ENCODE data around the gene CLIC4.
A peak's percentile ranks its signal among the peaks of the same experiment; 100 is the strongest.
"Not testable (repeated sequence)": the region's sequence is repeated elsewhere in the genome, so short reads cannot be mapped to it uniquely, and the experiment has no call there.

Gene CLIC4

GRCh38 chr1:24720152-24720551, 25.1 kb upstream of the CLIC4 start:
- in situ Hi-C loops (cut with HindIII; ENCODE audit: low sequenced_read_pairs): no loop called here
- H3K4me3 ChIP-seq (ENCODE audit: low read depth, low read length): no peak overlapping the region
- DNase-seq (ENCODE audit: low read depth): no peak
- TF ChIP-seq, protein P1, sequence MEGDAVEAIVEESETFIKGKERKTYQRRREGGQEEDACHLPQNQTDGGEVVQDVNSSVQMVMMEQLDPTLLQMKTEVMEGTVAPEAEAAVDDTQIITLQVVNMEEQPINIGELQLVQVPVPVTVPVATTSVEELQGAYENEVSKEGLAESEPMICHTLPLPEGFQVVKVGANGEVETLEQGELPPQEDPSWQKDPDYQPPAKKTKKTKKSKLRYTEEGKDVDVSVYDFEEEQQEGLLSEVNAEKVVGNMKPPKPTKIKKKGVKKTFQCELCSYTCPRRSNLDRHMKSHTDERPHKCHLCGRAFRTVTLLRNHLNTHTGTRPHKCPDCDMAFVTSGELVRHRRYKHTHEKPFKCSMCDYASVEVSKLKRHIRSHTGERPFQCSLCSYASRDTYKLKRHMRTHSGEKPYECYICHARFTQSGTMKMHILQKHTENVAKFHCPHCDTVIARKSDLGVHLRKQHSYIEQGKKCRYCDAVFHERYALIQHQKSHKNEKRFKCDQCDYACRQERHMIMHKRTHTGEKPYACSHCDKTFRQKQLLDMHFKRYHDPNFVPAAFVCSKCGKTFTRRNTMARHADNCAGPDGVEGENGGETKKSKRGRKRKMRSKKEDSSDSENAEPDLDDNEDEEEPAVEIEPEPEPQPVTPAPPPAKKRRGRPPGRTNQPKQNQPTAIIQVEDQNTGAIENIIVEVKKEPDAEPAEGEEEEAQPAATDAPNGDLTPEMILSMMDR (IDR thresholded peaks at IDR 0.05; ENCODE audit: low read depth, low read length, missing control alignments): no peak

GRCh38 chr1:24721533-24721932, 23.7 kb upstream of the CLIC4 start:
- TF ChIP-seq, protein P1 (IDR thresholded peaks at IDR 0.05; ENCODE audit: low read depth, low read length, missing control alignments): no peak
- no peak overlapping the region for H3K4me3 ChIP-seq (ENCODE audit: low read depth, low read length)
- in situ Hi-C loops (cut with HindIII; ENCODE audit: low sequenced_read_pairs): no loop called here
- no peak for DNase-seq (ENCODE audit: low read depth)

GRCh38 chr1:24722073-24723035, 22.9 kb upstream of the CLIC4 start:
- H3K4me3 ChIP-seq (ENCODE audit: low read depth, low read length); in situ Hi-C loops (cut with HindIII; ENCODE audit: low sequenced_read_pairs); DNase-seq (ENCODE audit: low read depth): not testable (repeated sequence)

DNA sequence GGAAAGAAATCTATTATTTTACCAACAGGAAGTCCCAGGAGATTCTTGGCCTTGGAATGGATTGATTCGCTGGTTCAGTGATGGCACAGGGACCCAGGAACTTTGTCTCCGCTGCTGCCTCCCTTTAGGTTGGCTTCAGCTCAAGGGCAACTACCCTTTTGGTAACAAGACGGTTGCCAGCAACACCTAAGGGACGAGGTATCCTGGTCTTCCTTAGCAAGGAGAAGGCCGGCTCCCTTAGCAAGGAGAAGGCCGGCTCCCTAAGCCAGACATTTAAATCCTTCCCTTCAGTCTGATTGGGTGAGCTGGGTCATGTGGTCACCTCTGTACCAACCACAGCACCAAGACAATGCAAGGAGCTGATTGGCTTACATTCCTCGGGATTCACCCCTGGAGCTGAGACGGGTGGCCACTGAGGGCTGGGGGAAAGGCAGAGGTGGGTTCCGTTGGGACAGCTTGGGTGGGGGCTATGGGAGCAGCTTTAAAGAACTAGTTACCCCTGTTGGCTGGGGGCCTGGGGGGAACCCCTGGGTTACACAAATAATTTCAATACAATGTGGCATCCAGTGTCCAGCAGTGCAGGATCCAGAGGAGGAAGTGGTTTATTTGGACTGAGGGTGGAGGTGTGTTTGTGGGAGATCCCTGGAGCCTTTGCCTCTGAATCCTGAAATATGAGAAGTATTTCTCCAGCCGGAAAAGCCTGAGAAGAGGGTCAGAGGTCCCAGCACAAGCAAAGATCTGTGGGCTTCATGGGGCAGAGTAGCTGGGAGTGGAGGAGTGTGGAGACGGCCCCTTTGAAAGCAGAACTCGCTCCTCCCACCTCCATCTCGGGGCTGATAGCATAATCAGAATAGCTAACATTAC, 20.7 kb upstream of the CLIC4 start:
- TF ChIP-seq, protein P1 (IDR thresholded peaks at IDR 0.05; ENCODE audit: low read depth, low read length, missing control alignments): no peak
- no peak overlapping the region for H3K4me3 ChIP-seq (ENCODE audit: low read depth, low read length)
- in situ Hi-C loops (cut with HindIII; ENCODE audit: low sequenced_read_pairs): no loop called here
- peak; percentile 59 for DNase-seq (ENCODE audit: low read depth)

- in situ Hi-C loops (cut with HindIII; ENCODE audit: low sequenced_read_pairs): no loop called here
Observed at GRCh38 chr1:24725209-24725651, 20.0 kb upstream of the CLIC4 start.

DNA sequence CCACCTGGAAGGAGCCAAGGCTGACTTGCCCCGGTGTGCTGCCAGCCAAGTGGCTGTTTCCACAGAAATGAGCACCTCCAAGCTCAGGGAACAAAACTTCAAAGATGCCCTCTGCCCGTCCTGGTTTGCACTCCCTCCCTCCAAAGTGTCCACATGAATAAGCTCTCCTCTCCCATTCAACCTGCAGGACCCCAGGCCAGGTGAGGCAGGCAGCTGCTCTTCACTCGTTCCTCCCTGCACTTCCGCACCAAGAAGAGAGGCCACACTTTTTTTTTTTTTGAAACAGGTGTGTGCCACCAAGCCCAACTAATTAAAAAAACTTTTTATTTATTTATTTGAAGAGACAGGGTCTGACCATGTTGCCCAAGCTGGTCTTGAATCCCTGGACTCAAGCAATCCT, 18.5 kb upstream of the CLIC4 start:
- in situ Hi-C loops (cut with HindIII; ENCODE audit: low sequenced_read_pairs): no loop called here
- TF ChIP-seq, protein P1 (IDR thresholded peaks at IDR 0.05; ENCODE audit: low read depth, low read length, missing control alignments): no peak
- H3K4me3 ChIP-seq (ENCODE audit: low read depth, low read length): no peak overlapping the region
- no peak for DNase-seq (ENCODE audit: low read depth)

More at GRCh38 chr1:24725209-24725651, 20.0 kb upstream of the CLIC4 start:
- no peak for DNase-seq (ENCODE audit: low read depth)
- H3K4me3 ChIP-seq (ENCODE audit: low read depth, low read length): no peak overlapping the region
- TF ChIP-seq, protein P1 (IDR thresholded peaks at IDR 0.05; ENCODE audit: low read depth, low read length, missing control alignments): no peak

Data from astrocyte of the cerebellum (primary cell).